Activated CD4-positive, alpha-beta T cell treated with anti-CD3 and anti-CD28 coated beads, Interleukin-2, Interleukin-6, amounts not matched to agents 100 ng/mL and 50 ng/mL, durations not matched to agents 16 hours and 8 hours (primary cell): ENCODE measurements around the gene PLEKHN1.
"Not testable (repeated sequence)": the region's sequence is repeated elsewhere in the genome, so short reads cannot be mapped to it uniquely, and the experiment has no call there.

Source experiments
- DNase-seq: peaks from one replicate; pipeline ENCODE4 v3.0.0-alpha.2; 2020

PLEKHN1 gene

GRCh38 chr1:978069-978834 lies 12.0 kb downstream of the PLEKHN1 start:
- no peak for DNase-seq

- no peak for DNase-seq
These were observed 12.8 kb downstream of the PLEKHN1 start for GRCh38 chr1:978835-979743.

DNA sequence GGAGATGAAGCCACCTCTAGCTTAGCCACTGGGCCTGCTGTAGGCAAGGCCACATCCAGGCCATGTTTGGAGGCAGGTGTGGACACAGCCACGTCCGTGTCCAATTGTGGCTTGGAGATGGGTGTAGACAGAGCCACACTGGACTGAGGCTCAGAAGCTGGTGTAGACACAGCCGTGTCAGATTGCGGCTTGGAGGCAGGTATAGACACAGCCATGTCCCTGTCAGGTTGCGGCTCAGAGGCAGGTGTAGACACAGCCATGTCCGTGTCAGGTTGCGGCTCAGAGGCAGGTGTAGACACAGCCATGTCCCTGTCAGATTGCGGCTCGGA lies 13.4 kb downstream of the PLEKHN1 start:
- no peak for DNase-seq

- no peak for DNase-seq
These were observed 13.9 kb downstream of the PLEKHN1 start for GRCh38 chr1:980137-980571.

- no peak for DNase-seq
These were observed 14.5 kb downstream of the PLEKHN1 start for GRCh38 chr1:980602-981395.

DNA sequence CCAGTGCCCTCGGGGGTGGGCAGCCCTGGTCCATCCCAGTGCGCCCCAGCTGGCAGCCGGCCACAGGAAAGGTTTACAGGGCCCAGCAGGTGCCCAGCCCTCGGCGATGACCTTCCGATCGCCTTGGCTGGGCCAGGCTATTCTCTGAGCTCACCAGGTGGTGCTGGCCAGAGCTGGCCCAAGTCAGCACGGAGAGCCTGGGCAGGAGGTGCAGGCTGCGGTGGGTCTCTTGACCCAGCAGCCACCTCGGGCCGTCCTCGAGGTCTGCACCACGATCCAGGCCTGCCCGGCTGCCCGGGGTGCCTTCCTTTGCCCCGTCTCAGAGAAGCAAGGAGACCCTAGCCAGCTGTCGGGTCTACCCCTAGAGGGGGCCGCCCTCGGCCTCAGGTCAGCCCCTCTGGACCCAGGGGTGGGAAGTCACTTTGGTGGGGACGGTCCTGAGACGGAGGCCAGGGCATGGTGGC lies 15.2 kb downstream of the PLEKHN1 start:
- DNase-seq: no peak

DNA sequence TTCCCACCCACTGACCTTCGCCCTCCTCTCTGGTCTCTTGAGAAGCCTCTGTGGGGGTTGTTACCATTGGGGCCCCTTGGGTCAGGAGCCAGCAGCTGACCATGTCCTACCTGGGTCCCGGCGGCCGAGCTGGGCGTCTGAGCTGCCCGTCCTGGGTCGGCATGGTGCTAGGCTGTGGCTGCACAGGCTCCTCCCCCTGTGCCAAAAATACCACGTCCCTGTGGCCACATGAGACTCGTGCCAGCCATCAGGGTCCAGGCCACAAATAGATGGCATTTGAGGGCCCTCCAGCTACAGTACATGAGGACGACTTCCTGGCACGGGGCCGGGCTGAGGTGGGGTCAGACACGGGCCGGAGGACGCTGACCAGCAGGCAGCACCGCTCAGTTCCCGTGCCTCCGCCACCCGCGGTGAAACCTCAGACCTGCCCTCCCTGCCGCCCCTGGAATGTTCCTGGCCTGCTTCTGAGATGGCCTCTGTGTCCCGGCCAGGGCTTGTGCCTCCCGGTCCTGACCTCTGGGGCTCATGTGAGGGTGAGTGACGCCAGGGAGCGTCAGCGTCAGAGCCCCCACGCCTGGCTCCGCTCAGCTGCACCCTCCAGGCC lies 15.8 kb downstream of the PLEKHN1 start, which contains the start of gene PERM1:
Gene PERM1, minus strand, starts transcription at position 139 of the 604 bp plus-strand sequence. CDS start 1,064 bp downstream, outside the sequence.
- no peak for DNase-seq

- no peak for DNase-seq
These were observed 16.6 kb downstream of the PLEKHN1 start for GRCh38 chr1:982765-983436.

GRCh38 chr1:983798-984475 lies 17.7 kb downstream of the PLEKHN1 start:
- DNase-seq: peak; percentile 61

DNA sequence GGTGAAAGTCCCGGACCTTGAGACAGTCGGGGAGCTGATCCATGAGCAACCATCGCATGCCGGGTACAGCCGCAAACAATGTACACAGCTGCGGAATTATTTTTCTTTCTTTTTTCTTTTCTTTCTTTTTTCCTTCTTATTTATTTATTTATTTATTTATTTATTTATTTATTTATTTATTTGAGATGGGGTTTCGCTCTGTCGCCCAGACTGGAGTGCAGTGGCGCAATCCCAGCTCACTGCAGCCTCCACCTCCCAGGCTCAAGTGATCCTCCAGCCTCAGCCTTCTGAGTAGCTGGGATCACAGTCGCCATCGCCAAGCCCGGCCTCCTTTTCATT lies 18.2 kb downstream of the PLEKHN1 start:
- DNase-seq: no peak

DNA sequence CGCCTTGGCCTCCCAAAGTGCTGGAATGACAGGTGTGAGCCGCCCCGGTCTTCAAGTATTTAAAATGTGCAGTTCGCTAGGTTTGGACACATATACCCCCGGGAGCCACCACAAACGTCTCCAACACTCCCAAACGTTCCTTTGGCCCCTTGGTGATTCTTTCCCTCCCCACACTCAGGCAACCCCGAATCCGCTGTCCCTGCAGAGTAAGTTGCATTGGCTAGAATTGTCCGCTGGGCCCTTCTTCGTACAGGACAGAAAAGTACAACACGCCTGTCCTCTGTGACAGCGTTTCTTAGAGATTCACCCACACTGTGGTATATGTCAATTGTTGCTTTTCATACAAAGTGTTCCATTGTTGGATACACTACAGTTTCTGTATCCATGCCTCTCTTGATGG lies 18.8 kb downstream of the PLEKHN1 start:
- no peak for DNase-seq

DNA sequence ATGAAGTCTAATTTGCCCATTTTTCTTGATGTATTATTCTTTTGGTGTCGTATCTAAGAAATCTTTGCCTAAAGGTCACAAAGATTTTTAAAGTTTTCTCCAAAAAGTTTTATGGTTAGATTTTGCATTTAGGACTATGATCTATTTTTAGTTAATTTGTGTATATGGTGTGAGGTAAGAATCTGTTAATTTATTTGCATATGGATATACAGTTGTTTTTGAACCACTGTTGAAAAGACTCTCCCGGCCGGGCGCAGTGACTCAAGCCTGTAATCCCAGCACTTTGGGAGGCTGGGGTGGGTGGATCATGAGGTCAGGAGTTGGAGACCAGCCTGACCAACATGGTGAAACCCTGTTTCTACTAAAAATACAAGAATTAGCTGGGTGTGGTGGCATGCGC lies 21.8 kb downstream of the PLEKHN1 start:
- DNase-seq: not testable (repeated sequence)

DNA sequence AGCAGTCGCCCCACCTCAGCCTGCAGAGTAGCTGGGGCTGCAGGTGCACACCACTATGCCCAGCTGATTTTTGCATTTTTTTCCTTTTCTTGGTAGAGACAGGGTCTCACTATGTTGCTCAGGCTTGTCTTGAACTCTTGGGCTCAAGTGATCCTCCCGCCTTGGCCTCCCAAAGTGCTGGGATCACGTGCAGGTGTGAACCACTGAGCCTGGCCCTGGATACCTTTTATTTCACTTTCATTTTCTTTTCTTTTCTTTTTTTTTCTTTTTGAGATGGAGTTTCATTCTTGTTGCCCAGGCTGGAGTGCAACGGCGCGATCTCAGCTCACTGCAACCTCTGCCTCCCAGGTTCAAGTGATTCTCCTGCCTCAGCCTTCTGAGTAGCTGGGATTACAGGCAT lies 25.0 kb downstream of the PLEKHN1 start:
- DNase-seq: not testable (repeated sequence)

GRCh38 chr1:991895-992294 lies 25.6 kb downstream of the PLEKHN1 start:
- no peak for DNase-seq

DNA sequence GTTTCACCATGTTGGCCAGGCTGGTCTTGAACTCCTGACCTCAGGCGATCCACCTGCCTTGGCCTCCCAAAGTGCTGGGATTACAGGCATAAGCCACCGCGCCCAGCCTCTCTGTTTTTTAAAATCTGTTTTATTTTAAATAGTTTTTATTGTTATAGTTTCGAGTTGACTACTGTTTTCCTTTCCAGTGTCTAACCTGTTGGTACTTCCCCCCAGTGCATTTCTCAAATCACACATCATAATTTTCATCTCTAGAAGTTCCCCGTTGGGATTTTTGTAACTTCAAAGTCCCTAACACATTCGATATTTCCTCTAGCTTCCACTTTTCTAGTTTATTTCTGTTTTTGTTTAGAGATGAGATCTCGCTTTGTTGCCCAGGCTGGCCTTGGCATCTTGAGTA lies 26.1 kb downstream of the PLEKHN1 start:
- peak; percentile 48 for DNase-seq

DNA sequence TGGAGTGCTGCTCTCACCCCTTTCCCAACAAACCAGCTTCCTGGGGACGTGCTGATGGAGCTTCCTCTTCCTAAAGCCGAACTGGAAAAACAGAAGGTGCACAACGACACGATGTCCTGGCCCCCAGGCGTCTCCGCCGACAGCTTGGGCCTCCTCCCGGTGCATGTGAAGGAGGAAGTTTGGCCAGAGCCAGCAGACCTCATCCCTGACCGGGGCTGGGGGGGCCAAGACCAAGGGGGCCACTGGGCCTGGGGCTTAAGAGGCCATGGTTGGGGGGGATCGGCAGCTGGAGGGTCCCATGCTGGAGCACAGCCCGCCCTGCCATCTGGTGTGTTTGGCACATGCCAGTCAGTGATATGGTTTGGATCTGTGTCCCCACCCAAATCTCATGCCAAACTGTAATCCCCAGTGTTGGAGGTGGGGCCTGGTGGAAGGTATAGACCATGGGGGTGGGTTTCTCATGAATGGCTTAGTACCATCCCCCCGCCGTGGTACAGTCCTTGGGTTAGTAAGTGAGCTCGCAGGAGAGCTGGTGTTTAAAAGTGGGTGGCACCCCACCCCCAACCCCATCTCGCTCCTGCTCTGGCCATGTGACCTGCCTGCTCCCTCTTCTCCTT lies 27.2 kb downstream of the PLEKHN1 start:
- DNase-seq: no peak

GRCh38 chr1:994546-994945 lies 28.3 kb downstream of the PLEKHN1 start:
- not testable (repeated sequence) for DNase-seq

GRCh38 chr1:995665-996633 lies 29.7 kb downstream of the PLEKHN1 start:
- no peak for DNase-seq

DNA sequence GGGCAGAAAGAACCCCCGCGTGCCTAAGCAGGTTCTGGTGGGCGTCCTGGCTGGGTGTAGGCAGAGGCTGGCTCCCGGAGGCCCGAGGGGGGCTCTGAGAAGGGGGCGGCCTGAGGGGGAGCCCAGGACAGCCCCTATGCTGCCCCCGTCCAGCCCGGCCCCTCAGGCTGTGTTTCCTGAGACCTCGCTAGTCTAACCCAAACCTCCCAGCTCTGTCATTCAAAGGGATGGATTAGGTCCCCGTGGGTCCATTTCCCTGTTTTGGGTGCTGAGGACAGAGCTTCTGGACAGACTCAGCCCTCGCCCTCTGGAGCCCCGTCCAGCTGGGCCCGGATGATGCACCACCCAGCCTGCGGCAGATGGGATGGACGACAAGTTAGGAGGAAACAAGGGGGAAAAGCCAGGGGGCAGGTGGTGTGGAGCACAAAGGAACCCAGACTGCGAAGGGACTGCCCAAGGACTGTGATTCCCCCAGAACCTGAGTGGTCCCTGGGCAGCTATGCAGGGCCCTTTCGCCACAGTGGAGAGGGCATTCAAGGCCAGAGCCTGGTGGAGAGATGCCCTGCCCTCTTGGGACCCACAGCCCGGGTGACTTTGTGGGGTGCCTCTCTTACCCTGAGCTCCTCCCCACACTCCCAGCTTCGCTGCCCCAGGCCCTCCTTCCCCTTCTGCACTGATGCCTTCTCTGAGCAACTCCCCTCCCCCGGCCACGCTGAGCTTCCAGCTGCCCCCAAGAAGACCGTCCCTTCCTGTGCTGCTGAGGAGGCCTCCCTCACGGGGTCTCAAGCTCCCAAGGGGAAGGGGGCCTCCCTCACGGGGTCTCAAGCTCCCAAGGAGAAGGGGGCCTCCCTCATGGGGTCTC lies 30.8 kb downstream of the PLEKHN1 start:
- DNase-seq: no peak
